ENCODE data around the gene GAL. TPM values are rescaled to one million over a fixed set of nuclear protein-coding genes. Genes with fewer than 3 reads are reported as not detected.

Gene GAL
- total RNA-seq, 2 donors from 2014 or later: 98.9 to 166 TPM

- H3K9ac ChIP-seq (ENCODE audit: extremely low read depth, low read length, poor library complexity, severe bottlenecking): no peak overlapping the region
- DNase-seq: no peak
- Mint-ChIP-seq H3K27ac (no peak overlapping the region), H3K9me3 (peaks cover 10% of the 10 kb centered on the region), H3K36me3 (ENCODE audit: low read depth) (no peaks in the 10 kb centered on the region), H3K4me3 (no peak overlapping the region), H3K27me3 (ENCODE audit: insufficient read depth) (peaks cover 2% of the 10 kb centered on the region), H3K4me1 (no peaks in the 10 kb centered on the region)
- TF ChIP-seq CTCF (conservative IDR thresholded peaks at IDR 0.05): peak; percentile 49
- no peak overlapping the region for H3K27ac ChIP-seq (ENCODE audit: low read depth, low read length)
- no peaks in the 10 kb centered on the region for H3K36me3 ChIP-seq (ENCODE audit: control insufficient read depth, insufficient read depth, low read length)
- WGBS, 2 experiments (ENCODE audit: insufficient coverage in 1 of 2, insufficient read length in 1 of 2): 80 to 86% methylated on average over 12 to 16 of the region's 16 CpGs
- H3K9me3 ChIP-seq (ENCODE audit: control insufficient read depth, low read length): peaks cover 15% of the 10 kb centered on the region
- no peak overlapping the region for H3K4me3 ChIP-seq (ENCODE audit: low read length)
- no peaks in the 10 kb centered on the region for H3K27me3 ChIP-seq (ENCODE audit: control insufficient read depth, insufficient read depth, low read length, poor library complexity, severe bottlenecking)
- H3K4me1 ChIP-seq (ENCODE audit: control insufficient read depth, insufficient read depth, low read length): no peaks in the 10 kb centered on the region
Measured at GRCh38 chr11:68651985-68652682, 32.2 kb upstream of the GAL start.

GRCh38 chr11:68652683-68653156 lies 31.6 kb upstream of the GAL start:
- no peak overlapping the region for H3K9ac ChIP-seq (ENCODE audit: extremely low read depth, low read length, poor library complexity, severe bottlenecking)
- Mint-ChIP-seq H3K4me3 (no peak overlapping the region), H3K27ac (no peak overlapping the region), H3K9me3 (peaks cover 7% of the 10 kb centered on the region), H3K36me3 (ENCODE audit: low read depth) (no peaks in the 10 kb centered on the region), H3K27me3 (ENCODE audit: insufficient read depth) (peaks cover 2% of the 10 kb centered on the region), H3K4me1 (no peaks in the 10 kb centered on the region)
- H3K4me1 ChIP-seq (ENCODE audit: control insufficient read depth, insufficient read depth, low read length): no peaks in the 10 kb centered on the region
- DNase-seq: no peak
- H3K4me3 ChIP-seq (ENCODE audit: low read length): no peak overlapping the region
- no peak overlapping the region for H3K27ac ChIP-seq (ENCODE audit: low read depth, low read length)
- peaks cover 10% of the 10 kb centered on the region for H3K9me3 ChIP-seq (ENCODE audit: control insufficient read depth, low read length)
- no peaks in the 10 kb centered on the region for H3K27me3 ChIP-seq (ENCODE audit: control insufficient read depth, insufficient read depth, low read length, poor library complexity, severe bottlenecking)
- 89% methylated on average over 11 to 12 of the region's 12 CpGs for WGBS, 2 experiments (ENCODE audit: insufficient coverage in 1 of 2, insufficient read length in 1 of 2)
- no peak for TF ChIP-seq CTCF (conservative IDR thresholded peaks at IDR 0.05)
- H3K36me3 ChIP-seq (ENCODE audit: control insufficient read depth, insufficient read depth, low read length): no peaks in the 10 kb centered on the region

- no peaks in the 10 kb centered on the region for H3K4me1 ChIP-seq (ENCODE audit: control insufficient read depth, insufficient read depth, low read length)
- Mint-ChIP-seq H3K36me3 (ENCODE audit: low read depth) (no peaks in the 10 kb centered on the region), H3K27me3 (ENCODE audit: insufficient read depth) (peaks cover 2% of the 10 kb centered on the region), H3K4me3 (no peak overlapping the region), H3K27ac (no peak overlapping the region), H3K4me1 (no peaks in the 10 kb centered on the region), H3K9me3 (peaks cover 7% of the 10 kb centered on the region)
- H3K27ac ChIP-seq (ENCODE audit: low read depth, low read length): no peak overlapping the region
- H3K4me3 ChIP-seq (ENCODE audit: low read length): no peak overlapping the region
- TF ChIP-seq CTCF (conservative IDR thresholded peaks at IDR 0.05): no peak
- WGBS, 2 experiments (ENCODE audit: insufficient coverage in 1 of 2, insufficient read length in 1 of 2): 76 to 80% methylated on average over 13 to 24 of the region's 24 CpGs
- no peak overlapping the region for H3K9ac ChIP-seq (ENCODE audit: extremely low read depth, low read length, poor library complexity, severe bottlenecking)
- no peaks in the 10 kb centered on the region for H3K27me3 ChIP-seq (ENCODE audit: control insufficient read depth, insufficient read depth, low read length, poor library complexity, severe bottlenecking)
- no peaks in the 10 kb centered on the region for H3K36me3 ChIP-seq (ENCODE audit: control insufficient read depth, insufficient read depth, low read length)
- DNase-seq: no peak
- H3K9me3 ChIP-seq (ENCODE audit: control insufficient read depth, low read length): peaks cover 10% of the 10 kb centered on the region
Measured at GRCh38 chr11:68653486-68654430, 30.6 kb upstream of the GAL start.

Measured in endodermal cell (in vitro differentiated cells).